ENCODE results near the gene ACAD9. TPM values are rescaled to one million over a fixed set of nuclear protein-coding genes. Genes with fewer than 3 reads are reported as not detected.
"Not testable (repeated sequence)": the region's sequence is repeated elsewhere in the genome, so short reads cannot be mapped to it uniquely, and the experiment has no call there.

ACAD9 gene
- total RNA-seq, 2 donors from 2014 or later: 37.0 to 62.4 TPM

DNA sequence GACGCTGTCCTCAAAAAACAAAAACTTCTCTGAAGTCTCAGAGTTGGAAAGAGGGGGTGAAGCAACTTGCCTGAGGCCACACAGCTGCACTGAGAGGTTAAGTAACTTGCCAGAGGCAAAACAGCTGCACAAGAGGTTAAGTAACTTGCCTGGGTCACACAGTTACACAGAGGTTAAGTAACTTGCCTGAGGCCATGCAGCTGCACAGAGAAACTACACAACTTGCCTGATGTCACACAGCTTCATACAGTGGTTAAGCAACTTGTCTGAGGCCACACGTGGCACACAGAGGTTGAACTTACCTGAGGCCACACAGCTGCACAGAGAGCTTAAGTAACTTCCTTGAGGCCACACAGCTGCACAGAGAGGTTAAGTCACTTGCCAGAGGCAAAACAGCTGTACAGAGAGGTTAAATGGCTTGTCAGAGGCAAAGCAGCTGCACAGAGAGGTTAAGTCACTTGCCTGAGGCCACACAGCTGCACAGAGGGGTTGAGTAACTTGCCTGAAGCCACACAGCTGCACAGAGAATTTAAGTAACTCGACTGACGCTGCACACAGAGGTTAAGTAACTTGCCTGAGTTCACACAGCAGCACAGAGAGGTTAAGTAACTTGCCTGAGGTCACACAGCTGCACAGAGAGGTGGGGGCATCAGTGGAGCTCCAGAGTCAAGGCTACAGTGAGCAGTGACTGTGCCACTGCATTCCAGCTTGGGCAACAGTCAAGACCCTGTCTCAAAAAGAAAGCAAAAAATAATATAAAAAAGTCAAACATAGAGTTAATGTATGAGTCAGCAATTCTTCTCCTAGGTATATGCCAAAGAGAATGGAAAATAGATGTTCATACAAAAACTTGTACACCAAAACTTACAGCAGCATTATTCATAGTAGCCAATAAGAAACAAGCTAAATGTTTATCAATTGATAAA, 12.0 kb upstream of the ACAD9 start:
- no peak for ATAC-seq
- H3K9me3 ChIP-seq (ENCODE audit: control insufficient read depth, low read length, poor library complexity, severe bottlenecking): no peaks in the 10 kb centered on the region
- Mint-ChIP-seq H3K4me3 (no peak overlapping the region), H3K36me3 (ENCODE audit: low read depth) (no peaks in the 10 kb centered on the region), H3K27ac (no peak overlapping the region), H3K4me1 (no peaks in the 10 kb centered on the region), H3K27me3 (peaks cover 5% of the 10 kb centered on the region)
- no peak for DNase-seq

DNA sequence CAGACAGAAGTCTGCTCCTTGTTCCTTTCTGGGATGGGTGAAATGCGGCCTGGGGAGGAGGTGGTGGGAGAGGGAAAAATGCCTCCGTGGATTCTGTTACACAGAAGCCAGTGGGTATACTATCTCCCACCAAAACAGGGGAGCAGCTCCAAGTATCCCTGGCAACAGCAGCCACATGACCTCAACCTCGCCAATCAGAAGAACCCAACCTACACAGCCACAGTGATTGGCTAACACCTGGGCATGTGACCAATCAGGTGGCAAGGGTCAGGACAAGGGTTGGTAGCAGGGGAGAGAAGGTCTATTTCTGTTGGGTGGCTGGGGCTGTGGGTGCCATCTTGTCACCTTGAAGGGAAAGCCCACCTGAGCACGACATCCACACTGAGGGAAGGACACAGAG, 9.1 kb upstream of the ACAD9 start:
- Mint-ChIP-seq H3K27me3 (no peaks in the 10 kb centered on the region), H3K27ac (no peak overlapping the region), H3K4me3 (peak overlapping the region; percentile 67), H3K36me3 (ENCODE audit: low read depth) (no peaks in the 10 kb centered on the region), H3K4me1 (peaks cover under 1% of the 10 kb centered on the region)
- no peaks in the 10 kb centered on the region for H3K9me3 ChIP-seq (ENCODE audit: control insufficient read depth, low read length, poor library complexity, severe bottlenecking)
- no peak for DNase-seq
- no peak for ATAC-seq

DNA sequence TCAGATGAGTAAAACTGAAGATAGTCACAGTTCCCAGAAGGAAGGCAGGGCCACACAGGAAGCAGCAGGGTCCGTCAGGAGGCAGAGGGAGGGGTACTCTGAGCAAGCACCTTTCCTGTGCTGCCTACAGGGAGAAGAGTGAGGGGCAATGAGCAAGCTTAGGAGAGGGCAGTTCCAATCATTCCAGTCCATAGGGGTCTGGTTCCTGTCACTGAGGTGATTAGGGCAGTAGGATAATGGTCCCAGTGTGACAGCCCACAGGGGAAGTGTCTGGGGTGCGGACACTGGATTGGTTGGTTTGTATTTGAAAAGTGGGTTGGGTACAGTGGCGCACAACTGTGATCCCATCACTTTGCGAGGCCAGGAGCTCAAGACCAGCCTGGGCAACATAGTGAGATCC, 7.1 kb upstream of the ACAD9 start:
- H3K4me1 Mint-ChIP-seq: peaks cover 7% of the 10 kb centered on the region
- no peaks in the 10 kb centered on the region for H3K27me3 Mint-ChIP-seq
- no peaks in the 10 kb centered on the region for H3K36me3 Mint-ChIP-seq (ENCODE audit: low read depth)
- no peak overlapping the region for H3K27ac Mint-ChIP-seq
- no peak for DNase-seq
- no peak overlapping the region for H3K4me3 Mint-ChIP-seq
- ATAC-seq: no peak
- H3K9me3 ChIP-seq (ENCODE audit: control insufficient read depth, low read length, poor library complexity, severe bottlenecking): no peaks in the 10 kb centered on the region

- no peak for ATAC-seq
- no peaks in the 10 kb centered on the region for H3K36me3 Mint-ChIP-seq (ENCODE audit: low read depth)
- no peaks in the 10 kb centered on the region for H3K9me3 ChIP-seq (ENCODE audit: control insufficient read depth, low read length, poor library complexity, severe bottlenecking)
- peaks cover 9% of the 10 kb centered on the region for H3K4me1 Mint-ChIP-seq
- no peak overlapping the region for H3K27ac Mint-ChIP-seq
- DNase-seq: no peak
- H3K27me3 Mint-ChIP-seq: no peaks in the 10 kb centered on the region
- H3K4me3 Mint-ChIP-seq: no peak overlapping the region
These were observed 6.7 kb upstream of the ACAD9 start for GRCh38 chr3:128872744-128873143.

- no peak for ATAC-seq
- DNase-seq: no peak
- peaks cover 15% of the 10 kb centered on the region for H3K4me1 Mint-ChIP-seq
- H3K36me3 Mint-ChIP-seq (ENCODE audit: low read depth): no peaks in the 10 kb centered on the region
- H3K4me3 Mint-ChIP-seq: no peak overlapping the region
- no peaks in the 10 kb centered on the region for H3K9me3 ChIP-seq (ENCODE audit: control insufficient read depth, low read length, poor library complexity, severe bottlenecking)
- H3K27me3 Mint-ChIP-seq: no peaks in the 10 kb centered on the region
- H3K27ac Mint-ChIP-seq: no peak overlapping the region
These were observed 6.0 kb upstream of the ACAD9 start for GRCh38 chr3:128873244-128874022.

DNA sequence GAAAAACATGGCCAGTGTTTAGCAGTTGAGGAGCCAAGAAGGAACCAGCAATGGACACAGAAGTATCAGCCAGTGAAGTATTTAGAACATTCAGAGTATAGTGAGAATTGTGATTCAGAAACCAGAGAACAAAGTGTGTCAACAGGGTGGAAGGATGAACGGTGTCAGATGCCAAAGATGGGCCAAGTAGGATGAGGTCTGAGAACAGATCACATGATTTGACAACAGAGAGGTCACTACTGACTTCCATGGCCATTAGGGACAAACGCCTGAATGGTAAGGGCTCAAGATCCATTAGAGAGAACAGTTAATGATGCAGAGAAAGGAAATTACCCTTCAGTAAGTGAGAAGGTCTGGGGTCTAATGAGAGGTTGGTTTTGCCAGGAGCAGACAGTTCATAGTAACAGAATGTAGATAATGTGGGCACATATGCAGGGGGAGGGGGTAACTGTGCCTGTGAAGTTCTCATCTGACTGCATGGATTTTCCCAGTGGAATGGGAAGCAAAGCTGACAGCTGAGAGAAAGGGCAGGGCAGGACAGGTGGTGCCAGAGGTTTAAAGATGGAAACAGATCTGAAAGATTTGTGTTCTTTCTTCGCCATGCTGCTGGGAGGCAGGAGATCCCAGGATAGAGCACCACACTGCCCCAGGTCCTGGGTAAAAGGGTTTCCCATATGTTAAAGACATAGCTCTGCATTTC, 4.8 kb upstream of the ACAD9 start:
- H3K27me3 Mint-ChIP-seq: no peaks in the 10 kb centered on the region
- peaks cover 25% of the 10 kb centered on the region for H3K4me1 Mint-ChIP-seq
- H3K9me3 ChIP-seq (ENCODE audit: control insufficient read depth, low read length, poor library complexity, severe bottlenecking): no peaks in the 10 kb centered on the region
- peak overlapping the region; percentile 21 for H3K27ac Mint-ChIP-seq
- H3K36me3 Mint-ChIP-seq (ENCODE audit: low read depth): no peaks in the 10 kb centered on the region
- DNase-seq (no peak), ATAC-seq (no peak)
- no peak overlapping the region for H3K4me3 Mint-ChIP-seq

- H3K27ac Mint-ChIP-seq: peak overlapping the region; percentile 70
- H3K4me1 Mint-ChIP-seq: peaks cover 33% of the 10 kb centered on the region
- DNase-seq (peak; percentile 17 to 50 (median 19)), ATAC-seq (peak; percentile 60)
- no peaks in the 10 kb centered on the region for H3K27me3 Mint-ChIP-seq
- no peaks in the 10 kb centered on the region for H3K36me3 Mint-ChIP-seq (ENCODE audit: low read depth)
- no peak overlapping the region for H3K4me3 Mint-ChIP-seq
- H3K9me3 ChIP-seq (ENCODE audit: control insufficient read depth, low read length, poor library complexity, severe bottlenecking): no peaks in the 10 kb centered on the region
These were observed 3.8 kb upstream of the ACAD9 start for GRCh38 chr3:128875556-128876120.

GRCh38 chr3:128878011-128878457, 1.4 kb upstream of the ACAD9 start:
- DNase-seq: no peak
- H3K9me3 ChIP-seq (ENCODE audit: control insufficient read depth, low read length, poor library complexity, severe bottlenecking): no peaks in the 10 kb centered on the region
- Mint-ChIP-seq H3K27me3 (no peaks in the 10 kb centered on the region), H3K4me3 (peak overlapping the region; percentile 93), H3K27ac (peak overlapping the region; percentile 100), H3K4me1 (peaks cover 48% of the 10 kb centered on the region), H3K36me3 (ENCODE audit: low read depth) (peaks cover 5% of the 10 kb centered on the region)
- no peak for ATAC-seq

GRCh38 chr3:128878556-128879124, 780 bp upstream of the ACAD9 start:
- Mint-ChIP-seq H3K4me3 (peak overlapping the region; percentile 93), H3K27ac (peak overlapping the region; percentile 100), H3K27me3 (no peaks in the 10 kb centered on the region), H3K4me1 (peaks cover 50% of the 10 kb centered on the region), H3K36me3 (ENCODE audit: low read depth) (peaks cover 5% of the 10 kb centered on the region)
- no peak for DNase-seq
- ATAC-seq: peak; percentile 30
- no peaks in the 10 kb centered on the region for H3K9me3 ChIP-seq (ENCODE audit: control insufficient read depth, low read length, poor library complexity, severe bottlenecking)

DNA sequence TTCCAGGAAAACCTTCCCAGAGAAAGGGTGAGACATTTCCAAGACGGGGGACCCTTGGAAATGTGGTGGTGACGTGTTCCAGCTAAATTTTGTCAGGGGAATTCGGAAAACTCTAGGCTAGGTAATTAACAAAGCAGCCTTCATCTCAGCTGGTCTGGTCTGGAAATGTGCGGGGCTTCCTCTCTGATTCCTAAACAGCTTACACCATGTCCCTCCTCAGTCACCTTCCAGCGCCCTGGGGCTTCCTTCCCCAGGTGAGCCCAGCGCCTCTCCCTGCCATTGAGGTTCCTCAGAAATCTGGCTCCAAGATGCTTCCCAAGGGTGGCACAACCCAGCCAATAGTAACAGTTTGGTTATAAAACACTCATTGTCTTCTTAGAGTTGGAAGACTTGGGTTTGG, 571 bp downstream of the ACAD9 start:
- no peak for DNase-seq

DNA sequence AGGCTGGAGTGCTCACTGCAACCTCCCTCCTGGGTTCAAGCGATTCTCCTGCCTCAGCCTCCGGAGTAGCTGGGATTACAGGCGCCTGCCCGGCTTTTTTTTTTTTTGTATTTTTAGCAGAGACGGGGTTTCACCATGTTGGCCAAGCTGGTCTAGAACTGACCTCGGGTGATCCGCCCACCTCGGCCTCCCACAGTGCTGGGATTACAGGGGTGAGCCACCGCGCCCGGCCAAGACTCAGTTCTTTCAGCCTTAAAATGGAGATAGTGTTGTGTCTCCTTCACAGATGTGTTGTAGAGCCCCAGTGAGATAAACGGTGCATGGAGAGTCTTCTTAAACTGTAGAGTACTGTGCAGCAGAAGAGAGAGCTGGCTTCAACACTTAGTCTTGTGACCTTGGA, 1.0 kb downstream of the ACAD9 start:
- not testable (repeated sequence) for H3K9me3 ChIP-seq (ENCODE audit: control insufficient read depth, low read length, poor library complexity, severe bottlenecking); ATAC-seq; DNase-seq; H3K36me3 Mint-ChIP-seq (ENCODE audit: low read depth); H3K27me3 Mint-ChIP-seq
- H3K4me1 Mint-ChIP-seq: peaks cover 52% of the 10 kb centered on the region
- H3K4me3 Mint-ChIP-seq: peak overlapping the region; percentile 93
- peak overlapping the region; percentile 100 for H3K27ac Mint-ChIP-seq

More for the DNA sequence above, 571 bp downstream of the ACAD9 start:
- Mint-ChIP-seq H3K4me3 (peak overlapping the region; percentile 93), H3K27me3 (no peaks in the 10 kb centered on the region), H3K27ac (peak overlapping the region; percentile 100), H3K36me3 (ENCODE audit: low read depth) (peaks cover 5% of the 10 kb centered on the region), H3K4me1 (peaks cover 53% of the 10 kb centered on the region)
- no peaks in the 10 kb centered on the region for H3K9me3 ChIP-seq (ENCODE audit: control insufficient read depth, low read length, poor library complexity, severe bottlenecking)
- ATAC-seq: no peak

GRCh38 chr3:128881576-128881975, 2.2 kb downstream of the ACAD9 start:
- H3K27ac Mint-ChIP-seq: no peak overlapping the region

More at GRCh38 chr3:128881576-128881975, 2.2 kb downstream of the ACAD9 start:
- DNase-seq (no peak), ATAC-seq (no peak)
- Mint-ChIP-seq H3K4me3 (peak overlapping the region; percentile 61), H3K4me1 (peaks cover 46% of the 10 kb centered on the region), H3K27me3 (no peaks in the 10 kb centered on the region), H3K36me3 (ENCODE audit: low read depth) (peaks cover 5% of the 10 kb centered on the region)
- no peaks in the 10 kb centered on the region for H3K9me3 ChIP-seq (ENCODE audit: control insufficient read depth, low read length, poor library complexity, severe bottlenecking)
